H9 (cell line): Measurements from ENCODE around the gene KAZN. TPM values are rescaled to one million over a fixed set of nuclear protein-coding genes. Genes with fewer than 3 reads are reported as not detected.

Source experiments
- DNase-seq: peaks from one replicate; pipeline ENCODE4 v3.0.0-alpha.2; 2017
- H2AFZ ChIP-seq: one replicate; pipeline ENCODE4 v1.6.1; 2013; ENCODE audit warnings: mild to moderate bottlenecking, low read length, control low read depth, moderate library complexity
- H2AK5ac ChIP-seq: 2 replicates; pipeline ENCODE4 v1.6.1; 2013; ENCODE audit warnings: low read length, control low read depth, mixed read lengths; ENCODE audit not compliant: insufficient read length
- H2BK120ac ChIP-seq: one replicate; pipeline ENCODE4 v1.6.1; 2013; ENCODE audit warnings: low read depth, mild to moderate bottlenecking, low read length, control low read depth, inconsistent platforms; ENCODE audit not compliant: poor library complexity, severe bottlenecking
- H2BK12ac ChIP-seq: 2 replicates; pipeline ENCODE4 v1.6.1; 2013; ENCODE audit warnings: low read length, control low read depth, mixed read lengths, low read depth; ENCODE audit not compliant: insufficient read length
- H2BK15ac ChIP-seq: 2 replicates; pipeline ENCODE4 v1.6.1; 2013; ENCODE audit warnings: low read depth, low read length, control low read depth
- H2BK20ac ChIP-seq: one replicate; pipeline ENCODE4 v1.6.1; 2013; ENCODE audit warnings: low read depth, mild to moderate bottlenecking, low read length, control low read depth, inconsistent platforms; ENCODE audit not compliant: poor library complexity, severe bottlenecking
- H2BK5ac ChIP-seq: 2 replicates; pipeline ENCODE4 v1.6.1; 2013; ENCODE audit warnings: low read length, control low read depth, mixed read lengths; ENCODE audit not compliant: insufficient read length
- H3K14ac ChIP-seq: 2 replicates; pipeline ENCODE4 v1.6.1; 2013; ENCODE audit warnings: low read length, control low read depth; ENCODE audit not compliant: insufficient read depth
- H3K18ac ChIP-seq: 2 replicates; pipeline ENCODE4 v1.6.1; 2013; ENCODE audit warnings: low read depth, mild to moderate bottlenecking, mixed read lengths, low read length, control low read depth; ENCODE audit not compliant: insufficient read length
- H3K23ac ChIP-seq: 2 replicates; pipeline ENCODE4 v1.6.1; 2013; ENCODE audit warnings: low read length, control low read depth, mixed read lengths, low read depth; ENCODE audit not compliant: insufficient read length
- H3K23me2 ChIP-seq: 2 replicates; pipeline ENCODE4 v1.6.1; 2013; ENCODE audit warnings: low read depth, mild to moderate bottlenecking, mixed read lengths, low read length, control low read depth; ENCODE audit not compliant: insufficient read length, poor library complexity, severe bottlenecking
- H3K27ac ChIP-seq: 2 replicates; pipeline ENCODE4 v1.5.1; 2013; ENCODE audit warnings: low read length, control low read depth, mixed read lengths, low read depth; ENCODE audit not compliant: insufficient read length
- H3K27me3 ChIP-seq: 2 replicates; pipeline ENCODE4 v1.6.1; 2013; ENCODE audit warnings: low read length, control low read depth, inconsistent platforms; ENCODE audit not compliant: insufficient read depth
- H3K4ac ChIP-seq: 2 replicates; pipeline ENCODE4 v1.6.1; 2013; ENCODE audit warnings: low read depth, mild to moderate bottlenecking, control low read depth, inconsistent platforms, low read length, moderate library complexity
- H3K4me1 ChIP-seq: 2 replicates; pipeline ENCODE4 v1.6.1; 2013; ENCODE audit warnings: low read length, control low read depth, inconsistent platforms; ENCODE audit not compliant: insufficient read depth
- H3K4me2 ChIP-seq: 2 replicates; pipeline ENCODE4 v1.6.1; 2013; ENCODE audit warnings: low read length, control low read depth, mixed read lengths; ENCODE audit not compliant: insufficient read length, insufficient read depth
- H3K56ac ChIP-seq: 2 replicates; pipeline ENCODE4 v1.6.1; 2013; ENCODE audit warnings: low read depth, mild to moderate bottlenecking, mixed read lengths, low read length, control low read depth; ENCODE audit not compliant: insufficient read length
- H3K79me1 ChIP-seq: 2 replicates; pipeline ENCODE4 v1.6.1; 2013; ENCODE audit warnings: low read depth, mild to moderate bottlenecking, moderate library complexity, low read length, control low read depth, inconsistent platforms; ENCODE audit not compliant: insufficient read depth, poor library complexity, severe bottlenecking
- H3K79me2 ChIP-seq: 2 replicates; pipeline ENCODE4 v1.6.1; 2013; ENCODE audit warnings: low read length, control low read depth, inconsistent platforms; ENCODE audit not compliant: insufficient read depth
- H3K9ac ChIP-seq: 2 replicates; pipeline ENCODE4 v1.6.1; 2013; ENCODE audit warnings: low read length, control low read depth, mixed read lengths; ENCODE audit not compliant: insufficient read length; ENCODE audit errors: extremely low read depth
- H3K9me3 ChIP-seq: one replicate; pipeline ENCODE4 v1.6.1; 2013; ENCODE audit warnings: low read depth, low read length, inconsistent platforms; ENCODE audit not compliant: control insufficient read depth
- H3T11ph ChIP-seq: one replicate; pipeline ENCODE4 v1.6.1; 2013; ENCODE audit warnings: mild to moderate bottlenecking, low read length, control low read depth, inconsistent platforms
- H4K20me1 ChIP-seq: one replicate; pipeline ENCODE4 v1.6.1; 2013; ENCODE audit not compliant: control insufficient read depth, insufficient read length, insufficient read depth
- H4K5ac ChIP-seq: 2 replicates; pipeline ENCODE4 v1.6.1; 2013; ENCODE audit warnings: low read depth, mild to moderate bottlenecking, mixed read lengths, low read length, control low read depth; ENCODE audit not compliant: insufficient read length
- H4K8ac ChIP-seq: replicated peaks from 2 replicates; pipeline ENCODE4 v1.6.1; 2013; ENCODE audit warnings: low read length, control low read depth, mixed read lengths, low read depth; ENCODE audit not compliant: insufficient read length
- H4K91ac ChIP-seq: 2 replicates; pipeline ENCODE4 v1.6.1; 2013; ENCODE audit warnings: low read depth, mild to moderate bottlenecking, moderate library complexity, mixed read lengths, low read length, control low read depth; ENCODE audit not compliant: insufficient read length
- H3K27ac Mint-ChIP-seq, 3 experiments: 2 replicates in 2 of 3; 3 replicates in 1 of 3; pipeline ENCODE4 v1.8.0; 2020 to 2021; ENCODE audit warnings: mixed read lengths in 3 of 3, mild to moderate bottlenecking in 1 of 3, moderate library complexity in 1 of 3
- H3K27me3 Mint-ChIP-seq: 2 replicates; pipeline ENCODE4 v1.8.0; 2021; ENCODE audit warnings: low read depth, mild to moderate bottlenecking, moderate library complexity, mixed read lengths
- H3K36me3 Mint-ChIP-seq, 3 experiments: 2 replicates in 2 of 3; 3 replicates in 1 of 3; pipeline ENCODE4 v1.8.0; 2020 to 2021; ENCODE audit warnings: low read depth in 3 of 3, mixed read lengths in 3 of 3; ENCODE audit not compliant: insufficient read depth in 1 of 3
- H3K4me1 Mint-ChIP-seq, 2 experiments: 2 replicates each; pipeline ENCODE4 v1.8.0; 2020; ENCODE audit warnings: mixed read lengths in 2 of 2
- H3K4me3 Mint-ChIP-seq, 2 experiments: 2 replicates in 1 of 2; 3 replicates in 1 of 2; pipeline ENCODE4 v1.8.0; 2020 to 2021; ENCODE audit warnings: mild to moderate bottlenecking in 2 of 2, mixed read lengths in 2 of 2, moderate library complexity in 1 of 2
- H3K9me3 Mint-ChIP-seq, 2 experiments: 2 replicates in 1 of 2; 3 replicates in 1 of 2; pipeline ENCODE4 v1.8.0; 2020; ENCODE audit warnings: mild to moderate bottlenecking in 2 of 2, mixed read lengths in 2 of 2, moderate library complexity in 1 of 2
- CTCF ChIP-seq: fragments of 200-600 bp; sonication (generic); conservative IDR thresholded peaks from 3 replicates; pipeline ENCODE4 v1.8.0; 2021; ENCODE audit warnings: antibody characterized with exemption, mild to moderate bottlenecking
- WGBS: extraction: QIAGEN DNeasy Blood & Tissue Kit; methylation state at CpG from one replicate; pipeline ENCODE4 v1.1.7; 2013; ENCODE audit warnings: missing lambda C conversion rate, low lambda C conversion rate, mixed read lengths; ENCODE audit not compliant: insufficient read length; ENCODE audit errors: extremely low coverage; 5-methylcytosine and 5-hydroxymethylcytosine counted together
- total RNA-seq: library from RNA; stranded (reverse); gene quantifications from 2 replicates; pipeline ENCODE4 v1.2.1, GENCODE V29; 2021

KAZN gene
- total RNA-seq, 1 experiment from 2014 or later: 7.6 TPM

DNA sequence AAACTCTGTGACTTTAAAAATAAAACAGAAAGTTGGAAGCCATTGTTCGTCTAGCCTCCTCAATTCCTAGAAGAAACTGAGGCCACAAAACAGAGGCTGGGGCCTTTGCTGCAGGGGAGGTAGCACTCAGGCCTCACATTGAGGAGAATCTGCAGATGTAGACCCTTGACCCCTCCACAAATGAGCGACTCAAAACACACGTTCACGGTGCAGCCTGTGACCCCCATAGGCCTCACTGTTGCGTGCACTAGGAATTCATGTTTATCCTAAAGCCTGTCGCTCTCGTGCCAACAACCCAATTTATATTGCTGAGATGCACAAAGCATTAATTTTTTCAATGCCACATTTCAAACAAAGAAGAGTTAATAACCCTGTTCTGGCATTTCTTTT lies 560.7 kb downstream of the KAZN start:
- Histone ChIP-seq H2AK5ac (no peak overlapping the region), H3K27me3 (no peaks in the 10 kb centered on the region; the same call in 1 of the 2 replicates), H3K23ac (no peak overlapping the region), H2BK5ac (no peak overlapping the region), H2AFZ (no peak overlapping the region), H4K20me1 (no peaks in the 10 kb centered on the region), H3K27ac (no peak overlapping the region), H4K5ac (no peak overlapping the region), H2BK12ac (no peak overlapping the region), H3K9me3 (no peaks in the 10 kb centered on the region), H3K79me2 (no peaks in the 10 kb centered on the region), H2BK15ac (no peak overlapping the region), H3K14ac (no peak overlapping the region), H2BK120ac (no peak overlapping the region), H3K4me1 (no peaks in the 10 kb centered on the region), H3K79me1 (no peaks in the 10 kb centered on the region), H3K4me2 (no peak overlapping the region), H3K4ac (no peak overlapping the region), H2BK20ac (no peak overlapping the region), H4K8ac (no peak overlapping the region), H3T11ph (no peak overlapping the region), H3K18ac (no peak overlapping the region), H3K56ac (no peak overlapping the region), H3K9ac (no peak overlapping the region), H4K91ac (no peak overlapping the region), H3K23me2 (peaks cover 5% of the 10 kb centered on the region)
- H3K27ac Mint-ChIP-seq: no peak overlapping the region
- TF ChIP-seq CTCF: no peak
- H3K9me3 Mint-ChIP-seq: no peaks in the 10 kb centered on the region; a peak in 1 of 5 replicates
- no CpG with 5 or more reads among the region's 7 CpGs for WGBS
- peaks cover 0 to under 1% (median 0%) of the 10 kb centered on the region in 3 experiments; a peak in 1 of 7 replicates for H3K36me3 Mint-ChIP-seq
- H3K4me3 Mint-ChIP-seq: no peak overlapping the region
- peaks cover 14% of the 10 kb centered on the region for H3K27me3 Mint-ChIP-seq
- DNase-seq: no peak
- peaks cover 41 to 55% of the 10 kb centered on the region in 2 experiments for H3K4me1 Mint-ChIP-seq
